Measurements from ENCODE around the gene PKNOX1.
"Not testable (repeated sequence)": the region's sequence is repeated elsewhere in the genome, so short reads cannot be mapped to it uniquely, and the experiment has no call there.

The PKNOX1 gene

GRCh38 chr21:43021756-43022600, 47.6 kb downstream of the PKNOX1 start:
- DNase-seq: no peak

- no peak for DNase-seq
These were observed 48.8 kb downstream of the PKNOX1 start for GRCh38 chr21:43023175-43023574.

GRCh38 chr21:43024439-43025136, 50.2 kb downstream of the PKNOX1 start:
- DNase-seq: no peak

DNA sequence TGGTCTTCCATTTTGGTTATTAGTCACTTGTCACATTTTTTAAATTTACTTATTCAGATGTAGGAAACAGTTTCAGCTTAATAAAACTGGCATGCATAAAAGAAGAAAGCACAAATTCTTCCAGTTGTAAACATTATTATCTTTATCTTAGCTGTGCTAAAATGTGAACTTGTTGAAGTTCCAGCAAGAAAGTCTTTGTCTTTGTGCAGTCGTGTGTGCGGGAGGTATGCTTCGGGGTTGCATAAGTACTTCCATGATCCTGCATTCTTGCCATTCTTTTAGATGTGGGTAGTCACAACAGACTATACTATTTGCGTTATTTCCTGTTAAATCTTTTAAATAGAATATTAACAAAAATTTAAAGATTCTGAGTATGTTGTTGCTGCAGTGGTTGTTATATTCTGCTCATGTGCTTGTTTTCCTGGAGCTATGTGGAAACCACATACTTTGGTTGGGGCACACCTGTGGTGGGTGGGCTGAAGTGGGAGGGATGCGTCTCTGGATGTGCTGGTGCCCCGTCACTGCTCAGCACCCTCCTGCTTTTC, 51.3 kb downstream of the PKNOX1 start:
- no peak for DNase-seq

- DNase-seq: no peak
These were observed 53.7 kb downstream of the PKNOX1 start for GRCh38 chr21:43027846-43028731.

DNA sequence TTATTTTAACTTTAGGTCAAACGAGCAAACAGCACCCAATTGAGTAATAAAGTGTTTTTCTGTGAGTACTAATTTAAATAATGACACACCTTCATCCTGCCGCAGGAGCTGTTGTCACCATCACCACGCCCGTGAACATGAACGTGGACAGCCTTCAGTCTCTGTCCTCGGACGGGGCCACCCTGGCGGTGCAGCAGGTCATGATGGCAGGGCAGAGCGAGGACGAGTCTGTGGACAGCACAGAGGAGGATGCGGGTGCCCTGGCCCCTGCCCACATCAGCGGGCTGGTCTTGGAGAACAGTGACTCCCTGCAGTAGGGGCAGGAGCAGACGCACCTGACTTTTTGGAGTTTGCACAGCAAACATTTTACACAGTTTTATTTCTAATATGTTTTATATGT, 55.4 kb downstream of the PKNOX1 start:
- no peak for DNase-seq

GRCh38 chr21:43031121-43031619, 56.8 kb downstream of the PKNOX1 start:
- DNase-seq: no peak

- DNase-seq: no peak
These were observed 59.7 kb downstream of the PKNOX1 start for GRCh38 chr21:43034101-43034500.

DNA sequence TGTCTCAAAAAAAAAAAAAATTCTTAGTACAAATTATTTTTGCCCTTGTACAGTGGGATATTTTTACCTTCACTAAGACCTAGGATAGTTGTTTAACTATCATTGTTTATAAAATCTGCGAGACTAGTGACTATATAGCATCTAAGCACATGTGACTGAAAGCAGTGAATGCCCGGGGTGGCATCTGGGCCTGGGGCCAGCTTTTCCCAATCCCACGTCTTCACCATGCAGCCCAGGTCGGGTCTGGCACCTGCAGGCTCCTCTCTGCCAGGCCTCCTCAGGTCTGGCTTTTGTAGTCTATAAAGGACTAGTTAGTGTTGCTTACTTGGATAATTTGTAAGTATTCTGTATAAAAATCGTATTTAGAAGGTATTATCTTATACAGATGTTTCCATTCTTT, 60.5 kb downstream of the PKNOX1 start:
- DNase-seq: no peak

DNA sequence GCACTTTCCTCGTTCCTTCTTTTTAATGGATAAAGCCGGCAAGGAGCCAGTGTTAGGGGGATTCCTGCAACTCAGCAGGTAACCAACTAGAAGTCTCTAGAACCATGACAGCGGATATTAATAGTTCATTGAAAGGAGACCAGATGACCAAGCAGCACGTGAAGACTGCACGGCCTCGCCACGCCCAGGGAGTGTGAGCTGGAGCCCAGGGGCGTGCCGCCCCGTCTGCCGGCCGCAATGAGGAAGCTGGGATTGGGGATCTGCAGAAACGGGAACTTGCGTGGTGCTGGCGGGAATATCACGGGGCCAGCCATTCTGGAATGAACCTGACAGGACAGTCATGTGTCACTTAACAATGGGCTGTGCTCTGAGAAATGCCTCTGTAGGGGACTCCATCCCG, 62.5 kb downstream of the PKNOX1 start:
- DNase-seq: not testable (repeated sequence)

- DNase-seq: not testable (repeated sequence)
These were observed 63.7 kb downstream of the PKNOX1 start for GRCh38 chr21:43037918-43038658.

GRCh38 chr21:43038659-43039044, 64.3 kb downstream of the PKNOX1 start:
- DNase-seq: not testable (repeated sequence)

- DNase-seq: not testable (repeated sequence)
These were observed 67.8 kb downstream of the PKNOX1 start for GRCh38 chr21:43042169-43042568.

DNA sequence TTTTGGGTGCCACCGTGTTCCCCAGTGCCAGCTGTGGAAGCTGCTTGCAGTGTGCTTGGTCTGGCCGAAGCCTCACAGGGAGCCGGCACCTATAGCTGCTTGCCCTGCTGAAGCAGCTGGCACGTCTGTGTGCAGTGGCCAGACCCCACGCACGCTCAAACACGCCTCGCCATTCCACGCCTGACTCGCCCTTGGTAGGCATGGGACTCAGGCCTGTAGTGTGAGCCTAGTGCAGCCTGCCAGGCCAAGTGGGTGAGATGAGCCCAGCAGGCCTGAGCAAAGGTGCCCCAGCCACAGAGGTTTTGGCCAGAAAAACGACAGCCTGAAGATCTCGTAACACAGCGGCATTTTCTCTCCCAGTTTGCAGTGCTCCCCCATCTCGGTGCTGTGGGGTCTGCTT, 68.9 kb downstream of the PKNOX1 start:
- not testable (repeated sequence) for DNase-seq

GRCh38 chr21:43044547-43044946, 70.2 kb downstream of the PKNOX1 start:
- not testable (repeated sequence) for DNase-seq

GRCh38 chr21:43045165-43045875, 71.0 kb downstream of the PKNOX1 start:
- DNase-seq: peak; percentile 13

- DNase-seq: peak; percentile 19
These were observed 71.8 kb downstream of the PKNOX1 start for GRCh38 chr21:43045876-43046821.

GRCh38 chr21:43053112-43053511, 78.8 kb downstream of the PKNOX1 start:
- not testable (repeated sequence) for DNase-seq

- DNase-seq: not testable (repeated sequence)
These were observed 88.7 kb downstream of the PKNOX1 start for GRCh38 chr21:43062955-43063664.

Measured in right hindlimb (tissue), 1 donor.